Panc1 (cell line): ENCODE measurements around the gene NOS3. TPM values are rescaled to one million over a fixed set of nuclear protein-coding genes. Genes with fewer than 3 reads are reported as not detected.

Source experiments
- ATAC-seq: fragments of 200-7000 bp; cut with Tn5 transposase; 2 replicates; pipeline ENCODE4 v1.9.1; 2020; ENCODE audit warnings: mild to moderate bottlenecking, moderate library complexity
- BruUV-seq: library from RNA; stranded (reverse); fragments of 400-500 nt; replicated peaks from 2 replicates; lab custom pipeline; 2021; lab: Mats Ljungman, UMichigan
- CTCF ChIA-PET: fragments of 300-600 bp; sonication (Branson Sonifier 250); formaldehyde crosslinking; loops from one replicate; lab custom pipeline; 2022; ENCODE audit warnings: antibody characterized with exemption; lab: Charles Lee
- POLR2A ChIA-PET: fragments of 300-600 bp; sonication (Branson Sonifier 250); formaldehyde crosslinking; loops from one replicate; lab custom pipeline; 2022; ENCODE audit warnings: antibody characterized with exemption; lab: Charles Lee
- DNase-seq: peaks from one replicate; pipeline ENCODE4 v3.0.0-alpha.2; 2010; ENCODE audit warnings: low read depth, low spot score
- H3K27ac ChIP-seq: 2 replicates; pipeline ENCODE4 v1.5.1; 2011; ENCODE audit warnings: mild to moderate bottlenecking, low read length, inconsistent platforms
- H3K27me3 ChIP-seq: fragments of 200-500 bp; sonication (Bioruptor generic); 2 replicates; pipeline ENCODE4 v1.6.0; 2014; ENCODE audit warnings: low read length, inconsistent platforms; ENCODE audit not compliant: control insufficient read depth, insufficient read depth
- H3K36me3 ChIP-seq: fragments of 200-500 bp; sonication (Bioruptor generic); 2 replicates; pipeline ENCODE4 v1.5.1; 2014; ENCODE audit warnings: inconsistent platforms, mild to moderate bottlenecking, low read length, moderate library complexity; ENCODE audit not compliant: control insufficient read depth, insufficient read depth
- H3K4me1 ChIP-seq: 2 replicates; pipeline ENCODE4 v1.5.1; 2011; ENCODE audit warnings: inconsistent platforms, mild to moderate bottlenecking, low read length, moderate library complexity; ENCODE audit not compliant: control insufficient read depth, insufficient read depth
- H3K4me3 ChIP-seq, 2 experiments: 2 replicates each; pipeline ENCODE4 v1.5.1; 2011 to 2012; ENCODE audit warnings: low read depth in 2 of 2, low read length in 2 of 2, mild to moderate bottlenecking in 2 of 2, inconsistent platforms in 1 of 2, moderate library complexity in 1 of 2
- H3K9me3 ChIP-seq: fragments of 200-500 bp; sonication (Bioruptor generic); 2 replicates; pipeline ENCODE4 v1.5.1; 2014; ENCODE audit warnings: low read depth, mild to moderate bottlenecking, inconsistent platforms, low read length, moderate library complexity; ENCODE audit not compliant: control insufficient read depth, insufficient read depth
- POLR2AphosphoS5 ChIP-seq: IDR thresholded peaks from 2 replicates; pipeline ENCODE4 v1.6.1; 2012; ENCODE audit warnings: mild to moderate bottlenecking, low read depth, low read length, moderate library complexity
- REST ChIP-seq, 2 experiments: IDR thresholded peaks; 2 replicates each; pipeline ENCODE4 v1.6.1; 2011 to 2012; ENCODE audit warnings: low read depth in 2 of 2, control low read depth in 1 of 2, low read length in 1 of 2, mild to moderate bottlenecking in 1 of 2, moderate library complexity in 1 of 2; ENCODE audit not compliant: insufficient read depth in 1 of 2
- SIN3A ChIP-seq: IDR thresholded peaks from 2 replicates; pipeline ENCODE4 v1.6.1; 2012; ENCODE audit warnings: low read depth, mild to moderate bottlenecking, low read length, moderate library complexity, borderline replicate concordance; ENCODE audit not compliant: insufficient read depth
- TCF7L2 ChIP-seq: IDR thresholded peaks from 2 replicates; pipeline ENCODE4 v1.6.1; 2011; ENCODE audit warnings: mild to moderate bottlenecking, low read depth, low read length, inconsistent platforms
- in situ Hi-C: cut with HindIII; loops from 2 replicates; pipeline ENCODE4 v1.10.0; 2016; ENCODE audit warnings: low sequenced_read_pairs, low pct_unique_long_range_greater_than_20kb
- intact Hi-C: fragments of 100-400 bp; cut with micrococcal nuclease; formaldehyde crosslinking; loops from one replicate; pipeline ENCODE4 v1.10.0; 2022; ENCODE audit not compliant: unreplicated experiment
- total RNA-seq: library from RNA; stranded (reverse); gene quantifications from one replicate; pipeline ENCODE4 v1.2.1, GENCODE V29; 2021; ENCODE audit not compliant: unreplicated experiment
- TF ChIP-seq, protein P1 (sequence below): fragments of 450-650 bp; IDR thresholded peaks from 2 replicates; pipeline ENCODE4 v1.5.1; 2017; ENCODE audit warnings: mild to moderate bottlenecking

Gene NOS3
- total RNA-seq, 1 experiment from 2014 or later = 3.1 TPM

GRCh38 chr7:151006590-151007300 is 15.9 kb downstream of the NOS3 start:
- no TSS peak for BruUV-seq
- no peak for DNase-seq
- in situ Hi-C loops (no loop called here), intact Hi-C loops (no loop called here)
- H3K27ac ChIP-seq = no peak overlapping the region
- no peaks in the 10 kb centered on the region for H3K27me3 ChIP-seq
- H3K36me3 ChIP-seq = no peaks in the 10 kb centered on the region
- no peak overlapping the region for H3K4me3 ChIP-seq
- peaks cover 31% of the 10 kb centered on the region for H3K4me1 ChIP-seq
- no peak for ATAC-seq
- ChIA-PET CTCF (interaction anchor here (1.6 kb wide), 1 partner anchor 12 kb away, joined by 5 read pairs; no protein-coding TSS in a partner anchor), POLR2A (no interaction called here)
- no peaks in the 10 kb centered on the region for H3K9me3 ChIP-seq
- no peak for TF ChIP-seq REST (IDR thresholded peaks at IDR 0.05; ENCODE audit: insufficient read depth in 1 of 2, low read depth in 2 of 2, low read length in 1 of 2)
- TF ChIP-seq TCF7L2 = no peak
- TF ChIP-seq POLR2AphosphoS5 = no peak
- no peak for TF ChIP-seq SIN3A
- TF ChIP-seq, protein P1, sequence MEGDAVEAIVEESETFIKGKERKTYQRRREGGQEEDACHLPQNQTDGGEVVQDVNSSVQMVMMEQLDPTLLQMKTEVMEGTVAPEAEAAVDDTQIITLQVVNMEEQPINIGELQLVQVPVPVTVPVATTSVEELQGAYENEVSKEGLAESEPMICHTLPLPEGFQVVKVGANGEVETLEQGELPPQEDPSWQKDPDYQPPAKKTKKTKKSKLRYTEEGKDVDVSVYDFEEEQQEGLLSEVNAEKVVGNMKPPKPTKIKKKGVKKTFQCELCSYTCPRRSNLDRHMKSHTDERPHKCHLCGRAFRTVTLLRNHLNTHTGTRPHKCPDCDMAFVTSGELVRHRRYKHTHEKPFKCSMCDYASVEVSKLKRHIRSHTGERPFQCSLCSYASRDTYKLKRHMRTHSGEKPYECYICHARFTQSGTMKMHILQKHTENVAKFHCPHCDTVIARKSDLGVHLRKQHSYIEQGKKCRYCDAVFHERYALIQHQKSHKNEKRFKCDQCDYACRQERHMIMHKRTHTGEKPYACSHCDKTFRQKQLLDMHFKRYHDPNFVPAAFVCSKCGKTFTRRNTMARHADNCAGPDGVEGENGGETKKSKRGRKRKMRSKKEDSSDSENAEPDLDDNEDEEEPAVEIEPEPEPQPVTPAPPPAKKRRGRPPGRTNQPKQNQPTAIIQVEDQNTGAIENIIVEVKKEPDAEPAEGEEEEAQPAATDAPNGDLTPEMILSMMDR = no peak

- Histone ChIP-seq H3K9me3 (no peaks in the 10 kb centered on the region), H3K27ac (no peak overlapping the region), H3K4me3 (no peak overlapping the region), H3K36me3 (no peaks in the 10 kb centered on the region), H3K4me1 (peaks cover 34% of the 10 kb centered on the region), H3K27me3 (no peaks in the 10 kb centered on the region)
- no TSS peak for BruUV-seq
- ChIA-PET CTCF (interaction anchor here (1.1 kb wide), 1 partner anchor 13 kb away, joined by 4 read pairs; no protein-coding TSS in a partner anchor), POLR2A (no interaction called here)
- TF ChIP-seq, protein P1 = no peak
- no peak for TF ChIP-seq TCF7L2
- no peak for TF ChIP-seq POLR2AphosphoS5
- TF ChIP-seq SIN3A = no peak
- TF ChIP-seq REST (IDR thresholded peaks at IDR 0.05; ENCODE audit: insufficient read depth in 1 of 2, low read depth in 2 of 2, low read length in 1 of 2) = no peak
- no peak for ATAC-seq
- in situ Hi-C loops (no loop called here), intact Hi-C loops (no loop called here)
- no peak for DNase-seq
Observed at GRCh38 chr7:151007469-151007898, 16.7 kb downstream of the NOS3 start.
